ENCODE results near the gene TXNDC16.

The TXNDC16 gene

GRCh38 chr14:52429451-52429850, 122.9 kb downstream of the TXNDC16 start:
- no peaks in the 10 kb centered on the region for H3K4me1 ChIP-seq (ENCODE audit: insufficient read depth, insufficient read length)
- no peak for DNase-seq (ENCODE audit: low read depth, low spot score)
- no peaks in the 10 kb centered on the region for H3K27me3 ChIP-seq (ENCODE audit: insufficient read depth, insufficient read length)
- no peak for TF ChIP-seq YY1 (IDR thresholded peaks at IDR 0.05; ENCODE audit: insufficient read depth, insufficient read length)
- no peak overlapping the region for H3K9ac ChIP-seq (ENCODE audit: insufficient read length, low read depth)
- no peaks in the 10 kb centered on the region for H3K9me3 ChIP-seq (ENCODE audit: insufficient read depth, low read length)
- no peaks in the 10 kb centered on the region for H3K36me3 ChIP-seq (ENCODE audit: insufficient read depth, insufficient read length, low read length)
- H3K4me3 ChIP-seq (ENCODE audit: insufficient read length, low read depth), result no peak overlapping the region

- Histone ChIP-seq H3K4me3 (ENCODE audit: insufficient read length, low read depth) (no peak overlapping the region), H3K27me3 (ENCODE audit: insufficient read depth, insufficient read length) (no peaks in the 10 kb centered on the region), H3K36me3 (ENCODE audit: insufficient read depth, insufficient read length, low read length) (no peaks in the 10 kb centered on the region), H3K4me1 (ENCODE audit: insufficient read depth, insufficient read length) (no peaks in the 10 kb centered on the region), H3K9ac (ENCODE audit: insufficient read length, low read depth) (no peak overlapping the region), H3K9me3 (ENCODE audit: insufficient read depth, low read length) (no peaks in the 10 kb centered on the region)
- DNase-seq (ENCODE audit: low read depth, low spot score), result no peak
- TF ChIP-seq SUZ12 (IDR thresholded peaks at IDR 0.05; ENCODE audit: extremely low read depth, insufficient read depth, insufficient read length) (no peak), YY1 (IDR thresholded peaks at IDR 0.05; ENCODE audit: insufficient read depth, insufficient read length) (no peak), ZNF274 (IDR thresholded peaks at IDR 0.05; ENCODE audit: low read depth, low read length) (no peak)
Measured at GRCh38 chr14:52427460-52427859, 124.8 kb downstream of the TXNDC16 start.

GRCh38 chr14:52422650-52423356, 129.5 kb downstream of the TXNDC16 start:
- no peak for TF ChIP-seq YY1 (IDR thresholded peaks at IDR 0.05; ENCODE audit: insufficient read depth, insufficient read length)
- no peak for TF ChIP-seq ZNF274 (IDR thresholded peaks at IDR 0.05; ENCODE audit: low read depth, low read length)
- TF ChIP-seq SUZ12 (IDR thresholded peaks at IDR 0.05; ENCODE audit: extremely low read depth, insufficient read depth, insufficient read length), result no peak
- no peak overlapping the region for H3K9ac ChIP-seq (ENCODE audit: insufficient read length, low read depth)
- no peaks in the 10 kb centered on the region for H3K9me3 ChIP-seq (ENCODE audit: insufficient read depth, low read length)

GRCh38 chr14:52417139-52417538, 135.2 kb downstream of the TXNDC16 start:
- no peaks in the 10 kb centered on the region for H3K36me3 ChIP-seq (ENCODE audit: insufficient read depth, insufficient read length, low read length)
- H3K9ac ChIP-seq (ENCODE audit: insufficient read length, low read depth), result no peak overlapping the region
- H3K9me3 ChIP-seq (ENCODE audit: insufficient read depth, low read length), result no peaks in the 10 kb centered on the region
- TF ChIP-seq YY1 (IDR thresholded peaks at IDR 0.05; ENCODE audit: insufficient read depth, insufficient read length), result no peak
- no peak for TF ChIP-seq ZNF274 (IDR thresholded peaks at IDR 0.05; ENCODE audit: low read depth, low read length)
- no peak for TF ChIP-seq SUZ12 (IDR thresholded peaks at IDR 0.05; ENCODE audit: extremely low read depth, insufficient read depth, insufficient read length)
- no peak overlapping the region for H3K4me3 ChIP-seq (ENCODE audit: insufficient read length, low read depth)
- H3K27me3 ChIP-seq (ENCODE audit: insufficient read depth, insufficient read length), result no peaks in the 10 kb centered on the region
- no peaks in the 10 kb centered on the region for H3K4me1 ChIP-seq (ENCODE audit: insufficient read depth, insufficient read length)
- no peak for DNase-seq (ENCODE audit: low read depth, low spot score)

More at GRCh38 chr14:52422650-52423356, 129.5 kb downstream of the TXNDC16 start:
- Histone ChIP-seq H3K4me1 (ENCODE audit: insufficient read depth, insufficient read length) (no peaks in the 10 kb centered on the region), H3K36me3 (ENCODE audit: insufficient read depth, insufficient read length, low read length) (no peaks in the 10 kb centered on the region), H3K27me3 (ENCODE audit: insufficient read depth, insufficient read length) (no peaks in the 10 kb centered on the region), H3K4me3 (ENCODE audit: insufficient read length, low read depth) (no peak overlapping the region)
- DNase-seq (ENCODE audit: low read depth, low spot score), result no peak

- Histone ChIP-seq H3K4me3 (ENCODE audit: insufficient read length, low read depth) (no peak overlapping the region), H3K4me1 (ENCODE audit: insufficient read depth, insufficient read length) (no peaks in the 10 kb centered on the region), H3K9me3 (ENCODE audit: insufficient read depth, low read length) (no peaks in the 10 kb centered on the region), H3K27me3 (ENCODE audit: insufficient read depth, insufficient read length) (no peaks in the 10 kb centered on the region), H3K36me3 (ENCODE audit: insufficient read depth, insufficient read length, low read length) (no peaks in the 10 kb centered on the region), H3K9ac (ENCODE audit: insufficient read length, low read depth) (no peak overlapping the region)
- no peak for TF ChIP-seq SUZ12 (IDR thresholded peaks at IDR 0.05; ENCODE audit: extremely low read depth, insufficient read depth, insufficient read length)
- TF ChIP-seq YY1 (IDR thresholded peaks at IDR 0.05; ENCODE audit: insufficient read depth, insufficient read length), result no peak
- TF ChIP-seq ZNF274 (IDR thresholded peaks at IDR 0.05; ENCODE audit: low read depth, low read length), result no peak
- no peak for DNase-seq (ENCODE audit: low read depth, low spot score)
Measured at GRCh38 chr14:52413729-52414408, 138.4 kb downstream of the TXNDC16 start.

- no peak for DNase-seq (ENCODE audit: low read depth, low spot score)
- no peak for TF ChIP-seq SUZ12 (IDR thresholded peaks at IDR 0.05; ENCODE audit: extremely low read depth, insufficient read depth, insufficient read length)
- TF ChIP-seq ZNF274 (IDR thresholded peaks at IDR 0.05; ENCODE audit: low read depth, low read length), result no peak
- no peak for TF ChIP-seq YY1 (IDR thresholded peaks at IDR 0.05; ENCODE audit: insufficient read depth, insufficient read length)
- no peak overlapping the region for H3K9ac ChIP-seq (ENCODE audit: insufficient read length, low read depth)
- H3K9me3 ChIP-seq (ENCODE audit: insufficient read depth, low read length), result no peaks in the 10 kb centered on the region
- no peak overlapping the region for H3K4me3 ChIP-seq (ENCODE audit: insufficient read length, low read depth)
- H3K4me1 ChIP-seq (ENCODE audit: insufficient read depth, insufficient read length), result no peaks in the 10 kb centered on the region
- H3K36me3 ChIP-seq (ENCODE audit: insufficient read depth, insufficient read length, low read length), result no peaks in the 10 kb centered on the region
- H3K27me3 ChIP-seq (ENCODE audit: insufficient read depth, insufficient read length), result no peaks in the 10 kb centered on the region
Measured at GRCh38 chr14:52412426-52412825, 139.9 kb downstream of the TXNDC16 start.

GRCh38 chr14:52405314-52405713, 147.0 kb downstream of the TXNDC16 start:
- H3K9me3 ChIP-seq (ENCODE audit: insufficient read depth, low read length), result no peaks in the 10 kb centered on the region
- no peaks in the 10 kb centered on the region for H3K27me3 ChIP-seq (ENCODE audit: insufficient read depth, insufficient read length)
- no peak for DNase-seq (ENCODE audit: low read depth, low spot score)
- no peak overlapping the region for H3K9ac ChIP-seq (ENCODE audit: insufficient read length, low read depth)
- no peaks in the 10 kb centered on the region for H3K36me3 ChIP-seq (ENCODE audit: insufficient read depth, insufficient read length, low read length)
- H3K4me3 ChIP-seq (ENCODE audit: insufficient read length, low read depth), result no peak overlapping the region
- no peaks in the 10 kb centered on the region for H3K4me1 ChIP-seq (ENCODE audit: insufficient read depth, insufficient read length)
- TF ChIP-seq ZNF274 (IDR thresholded peaks at IDR 0.05; ENCODE audit: low read depth, low read length) (no peak), YY1 (IDR thresholded peaks at IDR 0.05; ENCODE audit: insufficient read depth, insufficient read length) (no peak), SUZ12 (IDR thresholded peaks at IDR 0.05; ENCODE audit: extremely low read depth, insufficient read depth, insufficient read length) (no peak)
